ENCODE results near the gene SAA2.
"Not testable (repeated sequence)": the region's sequence is repeated elsewhere in the genome, so short reads cannot be mapped to it uniquely, and the experiment has no call there.

SAA2 gene

GRCh38 chr11:18253778-18254338 lies 5.4 kb upstream of the SAA2 start:
- Histone ChIP-seq H3K9ac (ENCODE audit: low read depth, low read length, poor library complexity, severe bottlenecking) (no peak overlapping the region), H3K4me1 (ENCODE audit: insufficient read depth, low read length, poor library complexity, severe bottlenecking) (no peaks in the 10 kb centered on the region), H4K20me1 (ENCODE audit: insufficient read depth, low read length, poor library complexity, severe bottlenecking) (no peaks in the 10 kb centered on the region), H3K4me2 (ENCODE audit: low read depth, low read length, poor library complexity, severe bottlenecking) (no peak overlapping the region), H3K9me3 (ENCODE audit: insufficient read depth, low read depth, low read length) (no peaks in the 10 kb centered on the region), H3K36me3 (ENCODE audit: insufficient read depth, low read length) (no peaks in the 10 kb centered on the region), H3K79me2 (ENCODE audit: insufficient read depth, low read length) (no peaks in the 10 kb centered on the region), H3K9me2 (replicated peaks; ENCODE audit: low read depth, low read length) (no peaks in the 10 kb centered on the region), H3K27me3 (ENCODE audit: insufficient read depth, low read length, poor library complexity, severe bottlenecking) (no peaks in the 10 kb centered on the region), H3K4me3 (ENCODE audit: low read length, poor library complexity, severe bottlenecking) (no peak overlapping the region), H3F3A (ENCODE audit: low read depth) (no peaks in the 10 kb centered on the region), H2AFZ (ENCODE audit: low read length) (no peak overlapping the region)
- TF ChIP-seq CTCF (conservative IDR thresholded peaks at IDR 0.05; ENCODE audit: low read length) (no peak), EZH2phosphoT487 (IDR thresholded peaks at IDR 0.05; ENCODE audit: borderline replicate concordance) (no peak)

- Histone ChIP-seq H3K27me3 (ENCODE audit: insufficient read depth, low read length, poor library complexity, severe bottlenecking) (no peaks in the 10 kb centered on the region), H3K4me2 (ENCODE audit: low read depth, low read length, poor library complexity, severe bottlenecking) (no peak overlapping the region), H2AFZ (ENCODE audit: low read length) (no peak overlapping the region), H3K9me3 (ENCODE audit: insufficient read depth, low read depth, low read length) (no peaks in the 10 kb centered on the region), H3K4me3 (ENCODE audit: low read length, poor library complexity, severe bottlenecking) (no peak overlapping the region), H3F3A (ENCODE audit: low read depth) (no peaks in the 10 kb centered on the region), H3K79me2 (ENCODE audit: insufficient read depth, low read length) (no peaks in the 10 kb centered on the region), H3K4me1 (ENCODE audit: insufficient read depth, low read length, poor library complexity, severe bottlenecking) (no peaks in the 10 kb centered on the region), H3K9ac (ENCODE audit: low read depth, low read length, poor library complexity, severe bottlenecking) (no peak overlapping the region), H4K20me1 (ENCODE audit: insufficient read depth, low read length, poor library complexity, severe bottlenecking) (no peaks in the 10 kb centered on the region), H3K36me3 (ENCODE audit: insufficient read depth, low read length) (no peaks in the 10 kb centered on the region), H3K9me2 (replicated peaks; ENCODE audit: low read depth, low read length) (no peaks in the 10 kb centered on the region)
- no peak for TF ChIP-seq EZH2phosphoT487 (IDR thresholded peaks at IDR 0.05; ENCODE audit: borderline replicate concordance)
- TF ChIP-seq CTCF (conservative IDR thresholded peaks at IDR 0.05; ENCODE audit: low read length) = no peak
Observed at GRCh38 chr11:18253233-18253632, 4.8 kb upstream of the SAA2 start.

- H3K36me3 ChIP-seq (ENCODE audit: insufficient read depth, low read length); H2AFZ ChIP-seq (ENCODE audit: low read length); H3K79me2 ChIP-seq (ENCODE audit: insufficient read depth, low read length); H4K20me1 ChIP-seq (ENCODE audit: insufficient read depth, low read length, poor library complexity, severe bottlenecking); H3F3A ChIP-seq (ENCODE audit: low read depth); H3K9me3 ChIP-seq (ENCODE audit: insufficient read depth, low read depth, low read length); H3K4me3 ChIP-seq (ENCODE audit: low read length, poor library complexity, severe bottlenecking); H3K9ac ChIP-seq (ENCODE audit: low read depth, low read length, poor library complexity, severe bottlenecking); H3K9me2 ChIP-seq (replicated peaks; ENCODE audit: low read depth, low read length); H3K4me2 ChIP-seq (ENCODE audit: low read depth, low read length, poor library complexity, severe bottlenecking); H3K4me1 ChIP-seq (ENCODE audit: insufficient read depth, low read length, poor library complexity, severe bottlenecking); H3K27me3 ChIP-seq (ENCODE audit: insufficient read depth, low read length, poor library complexity, severe bottlenecking): not testable (repeated sequence)
Observed at GRCh38 chr11:18247191-18247581, 1.3 kb downstream of the SAA2 start.

- not testable (repeated sequence) for H3K9me3 ChIP-seq (ENCODE audit: insufficient read depth, low read depth, low read length); H3K36me3 ChIP-seq (ENCODE audit: insufficient read depth, low read length); H3K4me3 ChIP-seq (ENCODE audit: low read length, poor library complexity, severe bottlenecking); H4K20me1 ChIP-seq (ENCODE audit: insufficient read depth, low read length, poor library complexity, severe bottlenecking); H3K4me2 ChIP-seq (ENCODE audit: low read depth, low read length, poor library complexity, severe bottlenecking); H3K4me1 ChIP-seq (ENCODE audit: insufficient read depth, low read length, poor library complexity, severe bottlenecking); H2AFZ ChIP-seq (ENCODE audit: low read length); H3K27me3 ChIP-seq (ENCODE audit: insufficient read depth, low read length, poor library complexity, severe bottlenecking); H3F3A ChIP-seq (ENCODE audit: low read depth); H3K79me2 ChIP-seq (ENCODE audit: insufficient read depth, low read length); H3K9ac ChIP-seq (ENCODE audit: low read depth, low read length, poor library complexity, severe bottlenecking); H3K9me2 ChIP-seq (replicated peaks; ENCODE audit: low read depth, low read length)
Observed at GRCh38 chr11:18246379-18247190, 1.9 kb downstream of the SAA2 start.
